Measurements from ENCODE around the gene RAPGEF5.

RAPGEF5 gene

GRCh38 chr7:22348379-22348778 lies 8.6 kb downstream of the RAPGEF5 start:
- DNase-seq (ENCODE audit: insufficient read length, low spot score) (no peak), FAIRE-seq (no peak)
- TF ChIP-seq, protein P1, sequence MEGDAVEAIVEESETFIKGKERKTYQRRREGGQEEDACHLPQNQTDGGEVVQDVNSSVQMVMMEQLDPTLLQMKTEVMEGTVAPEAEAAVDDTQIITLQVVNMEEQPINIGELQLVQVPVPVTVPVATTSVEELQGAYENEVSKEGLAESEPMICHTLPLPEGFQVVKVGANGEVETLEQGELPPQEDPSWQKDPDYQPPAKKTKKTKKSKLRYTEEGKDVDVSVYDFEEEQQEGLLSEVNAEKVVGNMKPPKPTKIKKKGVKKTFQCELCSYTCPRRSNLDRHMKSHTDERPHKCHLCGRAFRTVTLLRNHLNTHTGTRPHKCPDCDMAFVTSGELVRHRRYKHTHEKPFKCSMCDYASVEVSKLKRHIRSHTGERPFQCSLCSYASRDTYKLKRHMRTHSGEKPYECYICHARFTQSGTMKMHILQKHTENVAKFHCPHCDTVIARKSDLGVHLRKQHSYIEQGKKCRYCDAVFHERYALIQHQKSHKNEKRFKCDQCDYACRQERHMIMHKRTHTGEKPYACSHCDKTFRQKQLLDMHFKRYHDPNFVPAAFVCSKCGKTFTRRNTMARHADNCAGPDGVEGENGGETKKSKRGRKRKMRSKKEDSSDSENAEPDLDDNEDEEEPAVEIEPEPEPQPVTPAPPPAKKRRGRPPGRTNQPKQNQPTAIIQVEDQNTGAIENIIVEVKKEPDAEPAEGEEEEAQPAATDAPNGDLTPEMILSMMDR (IDR thresholded peaks at IDR 0.05; ENCODE audit: insufficient read depth, missing control alignments): no peak

- TF ChIP-seq, protein P1 (IDR thresholded peaks at IDR 0.05; ENCODE audit: insufficient read depth, missing control alignments): no peak
- no peak for FAIRE-seq
- DNase-seq (ENCODE audit: insufficient read length, low spot score): no peak
These were observed 10.4 kb downstream of the RAPGEF5 start for GRCh38 chr7:22346383-22347107.

DNA sequence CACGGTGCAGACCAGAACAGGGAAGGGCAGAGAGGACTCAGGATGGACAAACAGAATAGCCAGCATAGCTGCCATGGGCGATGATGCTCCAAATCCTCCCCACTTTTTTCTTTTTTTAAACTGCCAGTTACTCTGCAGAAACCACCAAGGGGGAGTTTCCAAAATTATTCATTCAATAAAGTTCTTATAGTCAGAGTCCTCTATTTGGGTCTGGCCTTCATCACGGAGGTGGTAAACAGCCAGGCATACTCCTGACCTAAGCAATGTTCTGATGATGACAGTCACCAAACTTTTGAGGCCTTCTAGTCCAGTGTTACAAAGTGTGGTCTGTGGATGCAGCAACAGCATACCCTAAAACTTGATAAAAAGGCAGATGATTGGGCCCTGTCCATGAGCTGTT lies 12.3 kb downstream of the RAPGEF5 start:
- no peak for FAIRE-seq
- TF ChIP-seq, protein P1 (IDR thresholded peaks at IDR 0.05; ENCODE audit: insufficient read depth, missing control alignments): no peak
- no peak for DNase-seq (ENCODE audit: insufficient read length, low spot score)

DNA sequence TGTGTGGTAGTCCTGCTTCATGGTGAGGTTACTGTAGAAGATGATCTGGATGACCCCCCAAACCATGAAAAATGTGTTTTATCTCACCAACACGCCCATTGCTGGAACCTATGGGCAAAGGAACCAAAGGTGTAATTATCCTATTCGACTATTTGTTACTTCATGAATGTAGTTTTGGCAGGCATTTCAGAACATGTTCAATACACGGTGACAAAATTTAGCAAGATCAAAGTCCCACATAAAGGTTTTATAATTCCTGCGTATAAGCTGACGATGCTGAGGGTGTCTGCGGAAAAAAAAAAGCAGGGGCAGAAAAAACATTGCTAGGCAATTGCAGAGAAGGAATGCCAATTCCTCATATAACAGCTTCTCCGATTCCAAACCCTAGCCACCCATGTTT lies 13.3 kb downstream of the RAPGEF5 start:
- DNase-seq (ENCODE audit: insufficient read length, low spot score): no peak
- FAIRE-seq: no peak

GRCh38 chr7:22343071-22343470 lies 13.9 kb downstream of the RAPGEF5 start:
- TF ChIP-seq, protein P1 (IDR thresholded peaks at IDR 0.05; ENCODE audit: insufficient read depth, missing control alignments): no peak
- DNase-seq (ENCODE audit: insufficient read length, low spot score): no peak
- no peak for FAIRE-seq

More for the DNA sequence above, 13.3 kb downstream of the RAPGEF5 start:
- TF ChIP-seq, protein P1 (IDR thresholded peaks at IDR 0.05; ENCODE audit: insufficient read depth, missing control alignments): no peak

DNA sequence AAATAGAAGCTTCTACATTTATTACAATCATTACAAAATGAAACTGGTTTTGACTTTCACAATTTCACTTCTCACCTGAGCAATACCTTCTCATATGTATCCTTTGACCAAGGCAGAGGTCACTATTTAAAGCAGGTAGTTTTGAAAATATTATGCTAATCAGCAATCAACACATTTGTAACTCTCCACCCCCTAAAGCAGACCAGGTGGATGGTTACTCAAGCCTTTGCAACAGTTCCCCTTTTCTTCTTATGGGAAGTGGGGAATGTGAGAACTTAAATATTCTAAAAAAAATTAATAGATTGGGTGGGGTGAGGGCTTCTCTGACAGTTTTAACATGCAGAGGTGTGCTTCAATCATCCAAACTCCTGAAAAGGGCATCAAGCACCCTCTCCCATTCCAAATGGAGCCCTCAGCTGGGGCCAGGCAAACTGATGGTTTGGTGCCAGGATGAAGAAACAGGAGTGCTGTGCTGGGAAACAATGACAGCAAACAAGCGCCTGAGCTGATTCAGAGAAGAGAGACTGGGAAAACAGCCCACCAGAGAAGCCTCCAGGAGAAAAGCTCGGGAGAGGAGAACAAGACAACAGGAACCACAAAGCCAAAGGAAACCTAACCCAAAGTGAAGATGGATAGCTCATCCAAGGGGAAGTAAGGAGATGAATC lies 17.1 kb downstream of the RAPGEF5 start:
- no peak for FAIRE-seq
- TF ChIP-seq, protein P1 (IDR thresholded peaks at IDR 0.05; ENCODE audit: insufficient read depth, missing control alignments): no peak
- no peak for DNase-seq (ENCODE audit: insufficient read length, low spot score)

DNA sequence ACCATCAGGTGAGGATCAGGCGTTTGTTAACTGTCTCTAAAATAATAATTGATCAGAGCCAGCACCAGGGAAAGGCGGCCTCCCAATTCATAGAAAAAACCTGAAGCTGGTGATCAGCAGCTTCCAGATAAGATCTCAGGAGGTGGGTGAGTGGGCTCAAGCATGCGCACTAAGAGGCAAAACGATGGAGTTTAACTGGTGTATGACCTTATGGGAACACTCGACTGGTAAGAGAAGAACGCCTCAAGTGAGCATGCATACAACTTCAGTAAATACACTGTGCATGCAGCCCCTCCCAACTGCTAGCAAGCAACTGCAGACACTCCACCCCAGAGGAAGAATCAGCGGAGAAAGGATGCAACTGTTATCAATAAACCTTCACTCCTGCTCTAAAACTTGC lies 18.1 kb downstream of the RAPGEF5 start:
- TF ChIP-seq, protein P1 (IDR thresholded peaks at IDR 0.05; ENCODE audit: insufficient read depth, missing control alignments): no peak
- FAIRE-seq (no peak), DNase-seq (ENCODE audit: insufficient read length, low spot score) (no peak)

Measured in D721Med (cell line).